ENCODE data around the gene AFDN.
"Not testable (repeated sequence)": the region's sequence is repeated elsewhere in the genome, so short reads cannot be mapped to it uniquely, and the experiment has no call there.

DNA sequence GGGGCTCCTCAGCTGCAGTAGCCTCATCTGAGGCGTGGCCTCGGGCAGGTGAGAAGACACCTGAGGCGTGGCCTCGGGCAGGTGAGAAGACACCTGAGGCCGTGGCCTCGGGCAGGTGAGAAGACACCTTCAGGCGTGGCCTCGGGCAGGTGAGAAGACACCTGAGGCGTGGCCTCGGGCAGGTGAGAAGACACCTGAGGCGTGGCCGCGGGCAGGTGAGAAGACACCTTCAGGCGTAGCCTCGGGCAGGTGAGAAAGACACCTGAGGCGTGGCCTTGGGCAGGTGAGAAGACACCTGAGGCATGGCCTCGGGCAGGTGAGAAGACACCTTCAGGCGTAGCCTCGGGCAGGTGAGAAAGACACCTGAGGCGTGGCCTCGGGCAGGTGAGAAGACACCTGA lies 174.8 kb downstream of the AFDN start:
- TF ChIP-seq EZH2 (IDR thresholded peaks at IDR 0.05; ENCODE audit: low read depth); CTCF (conservative IDR thresholded peaks at IDR 0.05): not testable (repeated sequence)

All from PC-9 (cell line).